ENCODE measurements around the gene CAPN13.

DNA sequence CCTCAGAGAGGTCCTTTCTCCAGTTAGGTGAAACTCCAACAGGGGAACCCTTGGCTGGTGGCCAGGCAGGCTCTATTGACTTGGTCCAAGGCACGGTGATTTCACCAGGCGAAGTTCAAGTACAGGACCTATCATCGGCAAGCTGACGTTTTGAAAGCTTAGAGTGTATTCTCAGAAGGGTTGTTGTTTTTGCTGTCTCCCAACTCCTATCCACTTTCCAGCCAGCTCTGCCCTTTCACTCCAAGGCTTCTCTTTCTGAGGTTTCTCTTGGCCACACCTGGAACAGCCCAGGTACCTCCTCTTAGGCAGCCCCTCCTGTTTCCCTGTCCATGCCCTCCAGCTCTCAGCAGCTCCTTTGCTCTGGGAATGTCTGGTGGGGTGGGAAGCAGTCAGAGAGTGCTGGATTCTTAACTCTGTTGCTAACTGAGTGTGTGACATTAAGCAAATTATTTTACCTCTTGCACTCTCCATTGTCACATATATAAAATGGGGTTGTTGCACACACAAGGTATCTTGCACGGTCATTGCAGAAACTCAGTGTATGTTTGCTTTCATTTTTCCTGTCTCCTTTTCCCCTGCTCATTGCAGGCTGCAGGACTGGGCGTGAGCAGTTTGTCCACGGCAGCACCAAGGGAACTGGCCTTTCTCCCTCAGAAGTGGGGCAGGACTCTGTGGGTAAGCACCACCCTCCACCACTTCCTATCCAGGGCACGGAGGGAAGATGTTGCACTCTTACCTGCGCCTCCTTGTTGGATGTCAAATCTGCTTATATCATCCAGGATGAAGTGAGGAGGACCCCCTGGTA lies 30.2 kb downstream of the CAPN13 start:
- TF ChIP-seq, protein P1, sequence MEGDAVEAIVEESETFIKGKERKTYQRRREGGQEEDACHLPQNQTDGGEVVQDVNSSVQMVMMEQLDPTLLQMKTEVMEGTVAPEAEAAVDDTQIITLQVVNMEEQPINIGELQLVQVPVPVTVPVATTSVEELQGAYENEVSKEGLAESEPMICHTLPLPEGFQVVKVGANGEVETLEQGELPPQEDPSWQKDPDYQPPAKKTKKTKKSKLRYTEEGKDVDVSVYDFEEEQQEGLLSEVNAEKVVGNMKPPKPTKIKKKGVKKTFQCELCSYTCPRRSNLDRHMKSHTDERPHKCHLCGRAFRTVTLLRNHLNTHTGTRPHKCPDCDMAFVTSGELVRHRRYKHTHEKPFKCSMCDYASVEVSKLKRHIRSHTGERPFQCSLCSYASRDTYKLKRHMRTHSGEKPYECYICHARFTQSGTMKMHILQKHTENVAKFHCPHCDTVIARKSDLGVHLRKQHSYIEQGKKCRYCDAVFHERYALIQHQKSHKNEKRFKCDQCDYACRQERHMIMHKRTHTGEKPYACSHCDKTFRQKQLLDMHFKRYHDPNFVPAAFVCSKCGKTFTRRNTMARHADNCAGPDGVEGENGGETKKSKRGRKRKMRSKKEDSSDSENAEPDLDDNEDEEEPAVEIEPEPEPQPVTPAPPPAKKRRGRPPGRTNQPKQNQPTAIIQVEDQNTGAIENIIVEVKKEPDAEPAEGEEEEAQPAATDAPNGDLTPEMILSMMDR (IDR thresholded peaks at IDR 0.05; ENCODE audit: low read length): no peak
- TF ChIP-seq EZH2 (optimal IDR thresholded peaks at IDR 0.05; ENCODE audit: low read depth, low read length) (no peak), EZH2phosphoT487 (IDR thresholded peaks at IDR 0.05; ENCODE audit: low read length) (no peak)
